Breast epithelium (tissue), 4 donors: ENCODE results near the gene OTOP3. TPM values are rescaled to one million over a fixed set of nuclear protein-coding genes. Genes with fewer than 3 reads are reported as not detected.

Experiments used
- DNase-seq, 2 donors: peaks; one replicate each; pipeline ENCODE4 v3.0.0-alpha.2; 2019; ENCODE audit warnings: low spot score in 2 of 2
- H3K27ac ChIP-seq, 2 donors: fragments of 200-600 bp; sonication (generic) in 1 of 2; one replicate each; pipeline ENCODE4 v1.5.1; 2016 to 2019; ENCODE audit warnings: mild to moderate bottlenecking in 1 of 2
- H3K27me3 ChIP-seq, 2 donors: fragments of 200-600 bp; sonication (generic) in 1 of 2; one replicate each; pipeline versions ENCODE4 v1.5.1 to v1.6.0; 2017 to 2019; ENCODE audit warnings: control low read depth in 1 of 2, mild to moderate bottlenecking in 1 of 2
- H3K36me3 ChIP-seq: fragments of 200-600 bp; one replicate; pipeline ENCODE4 v1.5.1; 2019
- H3K4me1 ChIP-seq, 2 donors: fragments of 200-600 bp; sonication (generic); one replicate each; pipeline ENCODE4 v1.5.1; 2016 to 2019; ENCODE audit warnings: control low read depth in 1 of 2
- H3K4me3 ChIP-seq, 3 donors: fragments of 200-600 bp; sonication (generic); 1 replicate in 2 of 3; 2 replicates in 1 of 3; pipeline ENCODE4 v1.5.1; 2016 to 2019; ENCODE audit warnings: mild to moderate bottlenecking in 3 of 3, moderate library complexity in 2 of 3
- H3K9me3 ChIP-seq, 2 donors: fragments of 200-600 bp; sonication (generic) in 1 of 2; one replicate each; pipeline ENCODE4 v1.5.1; 2016 to 2019; ENCODE audit warnings: control low read depth in 1 of 2
- CTCF ChIP-seq, 3 donors: fragments of 450-650 bp; IDR thresholded peaks; one replicate each; pipeline ENCODE4 v1.5.1; 2016 to 2017; ENCODE audit warnings: antibody characterized with exemption in 3 of 3, mild to moderate bottlenecking in 3 of 3, moderate library complexity in 3 of 3
- POLR2A ChIP-seq: fragments of 450-650 bp; IDR thresholded peaks from one replicate; pipeline ENCODE4 v1.6.1; 2016; ENCODE audit warnings: antibody characterized with exemption, mild to moderate bottlenecking, moderate library complexity
- POLR2AphosphoS5 ChIP-seq, 3 donors: sonication (generic); formaldehyde crosslinking; IDR thresholded peaks; one replicate each; pipeline ENCODE4 v1.6.1; 2017; ENCODE audit warnings: antibody characterized with exemption in 3 of 3
- intact Hi-C: fragments of 100-400 bp; cut with DNase I; formaldehyde crosslinking; loops from one replicate; pipeline ENCODE4 v1.15.1; 2023; ENCODE audit warnings: low total_unique reads
- total RNA-seq, 3 donors: library from RNA; depleted of rRNA; stranded (reverse); fragments of >200 nt; gene quantifications; one replicate each; pipeline ENCODE4 v1.1.0, GENCODE V29; 2016

Gene OTOP3
- total RNA-seq, 3 donors from 2014 or later = not detected

- intact Hi-C loops = no loop called here
- no peaks in the 10 kb centered on the region for H3K9me3 ChIP-seq
- H3K27ac ChIP-seq = peak overlapping the region; percentile 84 to 94
- no peak for DNase-seq
- no peaks in the 10 kb centered on the region for H3K27me3 ChIP-seq
- H3K4me3 ChIP-seq = peak overlapping the region; percentile 52 to 84 (median 77)
- no peaks in the 10 kb centered on the region for H3K36me3 ChIP-seq
- TF ChIP-seq POLR2A (no peak), POLR2AphosphoS5 (IDR thresholded peaks at IDR 0.05) (no peak), CTCF (IDR thresholded peaks at IDR 0.05) (no peak)
- peaks cover 0 to 3% of the 10 kb centered on the region in 2 donors for H3K4me1 ChIP-seq
These were observed 35.6 kb downstream of the OTOP3 start for GRCh38 chr17:74971069-74971841.

- intact Hi-C loops = no loop called here
- TF ChIP-seq POLR2AphosphoS5 (IDR thresholded peaks at IDR 0.05) (no peak), CTCF (IDR thresholded peaks at IDR 0.05) (no peak), POLR2A (no peak)
- H3K9me3 ChIP-seq = no peaks in the 10 kb centered on the region
- peak overlapping the region; percentile 52 to 84 (median 77) for H3K4me3 ChIP-seq
- no peaks in the 10 kb centered on the region for H3K36me3 ChIP-seq
- DNase-seq = no peak
- no peaks in the 10 kb centered on the region for H3K27me3 ChIP-seq
- H3K27ac ChIP-seq = peak overlapping the region; percentile 84 to 94
- peaks cover 0 to 3% of the 10 kb centered on the region in 2 donors for H3K4me1 ChIP-seq
These were observed 36.1 kb downstream of the OTOP3 start for GRCh38 chr17:74971842-74972106.

- DNase-seq = peak; percentile 62 to 89
- Histone ChIP-seq H3K9me3 (no peaks in the 10 kb centered on the region), H3K4me3 (peak within 1 kb of the TSS; percentile 52 to 84 (median 77))
These were observed 36.6 kb downstream of the OTOP3 start, which contains the start of gene HID1 for GRCh38 chr17:74972107-74972972. TSS of gene HID1 (minus strand) at chr17:74972759. CDS start at chr17:74972656, 103 bp downstream.

DNA sequence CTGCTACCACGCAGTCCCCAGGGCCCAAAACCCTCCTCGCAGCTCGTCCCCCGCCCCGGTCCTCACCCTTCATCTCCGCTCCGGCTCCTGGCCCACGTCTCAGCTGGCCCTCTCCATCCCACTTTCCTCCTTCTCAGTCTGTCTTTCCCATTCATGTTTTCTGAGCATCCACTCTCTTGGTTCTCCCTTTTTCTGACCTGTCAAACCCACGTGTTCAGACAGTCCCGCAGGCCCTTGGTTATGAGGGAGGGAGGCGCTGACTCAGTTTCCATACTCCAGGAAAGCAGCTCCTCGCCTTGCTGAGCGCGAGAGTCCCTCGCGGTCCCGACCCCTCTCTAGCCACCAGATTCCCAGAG lies 37.3 kb downstream of the OTOP3 start:
- DNase-seq = no peak
- Histone ChIP-seq H3K27me3 (no peaks in the 10 kb centered on the region), H3K9me3 (no peaks in the 10 kb centered on the region), H3K4me1 (peaks cover 0 to 3% of the 10 kb centered on the region in 2 donors), H3K36me3 (no peaks in the 10 kb centered on the region), H3K27ac (peak overlapping the region in 1 of 2 donors; percentile 84), H3K4me3 (peak overlapping the region; percentile 52 to 84 (median 77))
- no peak for TF ChIP-seq CTCF (IDR thresholded peaks at IDR 0.05)
- TF ChIP-seq POLR2A = no peak
- no peak for TF ChIP-seq POLR2AphosphoS5 (IDR thresholded peaks at IDR 0.05)
- intact Hi-C loops = no loop called here

More at GRCh38 chr17:74972107-74972972, 36.6 kb downstream of the OTOP3 start, which contains the start of gene HID1:
- intact Hi-C loops = no loop called here
- peaks cover 0 to 3% of the 10 kb centered on the region in 2 donors for H3K4me1 ChIP-seq
- H3K27me3 ChIP-seq = no peaks in the 10 kb centered on the region
- peak in 1 of 3 donors; percentile 21 for TF ChIP-seq POLR2AphosphoS5 (IDR thresholded peaks at IDR 0.05)
- no peak for TF ChIP-seq POLR2A
- no peak for TF ChIP-seq CTCF (IDR thresholded peaks at IDR 0.05)
- H3K27ac ChIP-seq = peak within 1 kb of the TSS; percentile 84 to 94
- H3K36me3 ChIP-seq = no peaks in the 10 kb centered on the region

DNA sequence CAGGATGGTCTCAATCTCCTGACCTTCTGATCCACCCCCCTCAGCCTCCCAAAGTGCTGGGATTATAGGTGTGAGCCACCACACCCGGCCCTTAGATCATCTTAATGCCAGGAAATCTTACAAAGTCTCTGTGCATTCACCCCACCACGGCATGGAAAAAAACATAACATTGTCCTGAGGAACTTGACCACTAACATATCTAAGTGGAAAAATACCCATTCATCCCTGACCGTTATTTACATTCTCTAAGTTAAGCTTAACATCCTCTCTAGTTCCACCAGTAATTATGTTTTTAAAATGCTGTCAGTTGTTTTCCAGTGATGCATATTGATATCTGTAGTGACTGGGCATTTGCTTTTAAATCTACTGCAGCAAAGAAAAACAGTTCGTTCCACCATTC lies 40.2 kb downstream of the OTOP3 start:
- TF ChIP-seq POLR2AphosphoS5 (IDR thresholded peaks at IDR 0.05) (no peak), CTCF (IDR thresholded peaks at IDR 0.05) (no peak), POLR2A (no peak)
- Histone ChIP-seq H3K9me3 (no peaks in the 10 kb centered on the region), H3K36me3 (no peaks in the 10 kb centered on the region), H3K27me3 (no peaks in the 10 kb centered on the region), H3K4me3 (no peak overlapping the region), H3K27ac (no peak overlapping the region), H3K4me1 (no peaks in the 10 kb centered on the region)
- no peak for DNase-seq
- intact Hi-C loops = no loop called here
